ENCODE data around the gene IFFO2.
A peak's percentile ranks its signal among the peaks of the same experiment; 100 is the strongest.
"Not testable (repeated sequence)": the region's sequence is repeated elsewhere in the genome, so short reads cannot be mapped to it uniquely, and the experiment has no call there.

The IFFO2 gene

DNA sequence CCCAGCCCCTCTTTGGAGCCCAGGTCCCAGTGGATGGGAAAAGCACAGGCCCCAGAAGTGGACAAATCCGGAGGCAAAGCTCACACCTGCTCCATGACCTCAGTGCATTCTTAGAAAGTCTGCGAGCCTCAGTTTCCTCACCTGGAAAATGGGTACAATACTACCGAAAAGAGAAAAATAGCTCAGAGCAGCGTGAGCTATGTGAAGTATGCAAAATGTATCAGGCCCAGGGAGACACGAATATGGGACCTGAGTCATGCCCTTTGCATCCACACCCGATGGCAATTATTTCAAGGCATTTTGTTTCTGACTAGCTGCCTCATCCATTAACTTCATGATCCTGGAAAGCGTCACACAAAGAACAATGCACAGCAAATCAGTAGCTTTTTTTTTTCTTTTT lies 63.4 kb downstream of the IFFO2 start:
- no peak for DNase-seq (ENCODE audit: low read depth in 2 of 2)

DNA sequence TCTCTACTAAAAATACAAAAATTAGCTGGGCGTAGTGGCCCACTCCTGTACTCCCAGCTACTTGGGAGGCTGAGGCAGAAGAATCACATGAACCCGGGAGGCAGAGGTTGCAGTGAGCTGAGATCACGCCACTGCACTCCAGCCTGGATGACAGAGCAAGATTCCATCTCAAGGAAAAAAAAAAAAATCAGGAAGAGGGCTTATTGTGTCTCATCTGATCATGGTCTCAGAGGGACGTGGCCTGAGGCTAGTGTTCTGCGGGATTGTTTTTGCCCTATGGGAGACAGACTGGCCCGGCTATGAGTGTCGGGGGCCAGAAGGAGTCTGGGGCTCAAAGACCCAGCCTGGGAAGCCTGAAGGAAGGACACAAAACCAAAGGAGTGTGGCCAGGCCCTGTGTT lies 64.6 kb downstream of the IFFO2 start:
- not testable (repeated sequence) for DNase-seq (ENCODE audit: low read depth in 2 of 2)

DNA sequence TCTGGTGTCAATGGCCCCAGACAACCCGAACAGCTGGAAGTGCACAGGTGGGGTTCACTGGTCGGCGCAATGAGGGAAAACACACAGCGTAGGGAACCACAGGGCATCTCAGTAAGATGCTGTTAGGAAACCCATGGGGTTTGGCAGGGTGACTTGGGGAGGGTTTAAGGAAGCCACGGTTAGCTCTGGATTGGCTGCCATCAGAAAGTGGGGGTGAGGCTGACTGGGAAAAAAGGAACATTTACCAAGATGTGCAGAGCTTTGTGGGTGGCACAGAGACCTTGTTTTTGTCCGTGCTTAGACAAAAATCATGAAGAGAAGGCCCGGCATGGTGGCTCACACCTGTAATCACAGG lies 65.1 kb downstream of the IFFO2 start:
- DNase-seq (ENCODE audit: low read depth in 2 of 2) = no peak

DNA sequence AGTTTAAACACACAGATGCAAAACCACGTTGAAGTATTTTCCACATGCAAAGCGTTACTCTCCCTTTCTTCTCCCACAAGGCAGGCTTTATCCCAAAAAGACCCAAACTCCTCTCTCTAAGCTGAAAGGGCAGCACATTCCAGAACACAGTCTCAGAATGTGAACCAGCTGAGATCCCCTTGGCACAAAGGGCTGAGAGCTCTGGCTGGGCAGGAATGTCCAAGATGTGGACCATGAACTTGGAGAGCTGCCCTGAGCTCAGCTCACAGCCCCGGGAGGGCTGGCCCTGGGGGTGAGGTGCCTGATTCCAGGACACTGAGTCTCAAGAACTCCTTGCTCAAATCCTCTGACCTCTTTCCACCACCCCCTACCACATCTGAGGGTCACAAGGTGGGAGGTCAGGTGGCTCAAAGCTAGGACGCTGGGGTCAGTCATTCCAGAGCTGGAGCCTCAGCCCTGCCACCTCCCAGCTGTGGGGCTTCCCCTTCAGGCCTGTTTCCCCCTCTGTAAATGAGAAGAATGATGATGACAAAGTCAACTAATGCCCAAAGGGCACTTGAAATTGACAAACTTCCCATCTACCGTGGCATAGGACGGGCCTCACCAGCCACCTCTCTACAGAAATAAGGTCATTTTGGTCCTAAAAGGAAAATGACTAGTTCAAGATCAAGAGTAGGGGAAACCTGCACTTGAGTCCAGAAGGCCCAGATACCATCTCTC lies 65.6 kb downstream of the IFFO2 start:
- no peak for DNase-seq (ENCODE audit: low read depth in 2 of 2)

DNA sequence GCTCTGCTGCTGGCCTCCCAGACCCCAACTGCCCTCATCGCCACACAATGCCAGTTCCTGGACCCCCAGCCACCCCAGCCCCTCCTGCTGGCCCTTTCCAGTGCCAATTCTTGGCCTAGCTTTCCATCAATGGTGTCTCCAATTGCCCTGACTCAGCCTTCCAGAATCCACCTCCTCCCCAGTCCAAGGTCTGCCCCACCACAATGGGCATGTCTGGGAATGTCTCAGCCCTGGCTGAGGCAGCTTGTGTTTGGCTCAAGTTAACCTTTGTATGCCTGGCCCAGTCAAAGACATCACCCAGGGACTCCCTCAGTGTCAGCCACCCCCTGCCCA lies 70.5 kb downstream of the IFFO2 start:
- no peak for DNase-seq (ENCODE audit: low read depth in 2 of 2)

DNA sequence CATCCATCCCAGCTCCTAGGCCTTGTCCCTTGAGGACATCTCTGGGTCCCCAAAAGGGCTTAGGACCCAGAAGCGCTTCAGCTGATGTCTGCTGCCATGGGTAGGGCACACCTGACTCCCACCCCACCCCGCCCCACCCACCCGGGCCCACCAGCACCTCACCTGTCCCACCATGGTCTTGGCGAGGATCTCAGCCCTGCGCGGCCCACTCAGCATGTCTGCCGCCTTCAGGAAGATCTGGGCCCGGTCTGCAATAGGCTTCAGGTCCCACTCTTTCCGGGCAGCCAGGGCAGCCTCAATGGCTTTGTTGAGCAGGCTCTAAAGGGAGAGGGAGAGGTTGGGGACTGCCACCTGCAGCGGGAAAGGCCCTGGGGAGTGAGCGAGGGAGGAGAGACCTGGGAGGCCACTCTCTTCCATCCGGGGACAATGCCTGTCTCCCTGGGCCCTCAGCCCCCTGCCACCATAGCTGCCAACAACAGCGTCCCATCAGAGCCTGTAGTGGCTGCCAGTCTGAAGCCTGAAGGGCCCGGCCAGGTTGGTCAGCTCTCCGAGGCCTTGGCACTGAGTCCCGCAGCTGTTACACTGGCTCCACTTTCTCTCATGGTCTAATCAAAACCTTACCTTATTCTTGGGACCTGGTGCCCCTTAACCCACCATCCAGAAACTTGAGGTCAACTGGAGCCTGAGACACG lies 71.0 kb downstream of the IFFO2 start:
- no peak for DNase-seq (ENCODE audit: low read depth in 2 of 2)

DNA sequence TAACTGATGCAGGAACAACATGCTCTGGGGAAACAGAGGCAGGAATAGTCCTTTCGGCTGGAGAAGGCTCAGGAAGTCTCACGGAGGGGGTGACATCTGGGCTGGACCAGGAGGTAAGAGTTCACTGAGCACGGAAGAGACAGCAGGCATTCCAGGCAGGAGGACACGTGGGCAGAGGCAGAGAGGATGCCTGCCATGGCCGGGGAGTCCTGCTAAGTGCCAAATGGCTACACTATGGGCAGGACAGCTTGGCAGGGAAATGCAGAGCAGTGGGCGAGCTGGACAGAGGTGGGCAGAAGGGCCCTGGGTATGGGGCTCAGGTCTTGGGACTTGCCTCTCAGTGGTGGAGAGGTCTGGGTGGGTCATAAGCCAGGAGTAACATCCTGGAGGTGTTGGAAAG lies 71.7 kb downstream of the IFFO2 start:
- no peak for DNase-seq (ENCODE audit: low read depth in 2 of 2)

DNA sequence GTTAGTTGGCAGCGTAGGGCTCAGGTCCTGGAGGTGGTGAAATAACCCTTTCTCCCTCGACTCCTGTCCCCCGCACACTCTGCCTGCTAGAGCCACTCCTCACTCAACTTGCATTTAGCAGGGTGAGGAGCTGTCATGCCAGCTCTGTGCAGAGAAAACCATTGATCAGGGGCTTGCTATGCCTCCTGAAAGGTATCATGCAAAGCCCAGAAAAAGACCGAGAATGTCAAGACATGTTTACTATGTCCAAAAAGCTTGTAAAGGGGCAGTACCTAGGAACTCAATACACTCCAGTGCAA lies 72.1 kb downstream of the IFFO2 start:
- DNase-seq (ENCODE audit: low read depth in 2 of 2) = no peak

DNA sequence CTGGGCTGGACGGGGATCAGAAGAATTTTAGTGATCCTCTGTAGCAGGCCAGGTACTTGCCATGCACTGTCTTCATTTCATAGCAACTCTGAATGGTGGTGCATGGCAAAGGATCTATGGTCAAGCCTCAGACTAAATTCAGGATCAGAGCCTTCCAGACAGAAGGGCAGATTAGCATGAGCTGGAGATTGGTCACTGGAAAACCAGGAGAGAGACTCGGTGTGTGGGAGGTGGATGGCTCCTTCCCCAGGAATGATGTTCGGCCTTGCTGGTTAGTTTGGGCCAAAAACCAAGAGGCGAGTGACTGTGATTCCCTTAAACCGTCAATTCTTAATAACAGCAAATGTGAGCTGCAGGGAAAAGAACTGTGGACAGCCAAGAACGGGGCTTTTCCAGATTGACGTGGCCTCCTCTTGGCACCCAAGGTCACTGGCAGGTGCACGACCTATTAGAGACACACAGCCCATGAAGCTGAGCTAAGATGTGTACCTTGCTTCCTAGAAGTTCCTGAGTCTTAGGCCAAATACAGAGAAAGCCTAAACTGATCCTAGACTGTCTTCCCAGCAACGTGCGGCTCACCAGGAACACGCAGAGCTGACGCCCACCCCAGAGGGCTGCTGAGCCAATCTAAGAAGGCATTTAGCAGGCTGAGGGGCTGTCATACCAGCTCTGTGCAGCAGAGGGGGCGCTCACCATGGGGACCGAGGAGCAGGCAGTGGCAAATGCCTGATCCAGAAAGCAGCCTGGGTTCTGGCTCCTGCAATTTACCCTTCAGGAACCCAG lies 72.6 kb downstream of the IFFO2 start:
- peak; percentile 50 to 53 for DNase-seq (ENCODE audit: low read depth in 2 of 2)

DNA sequence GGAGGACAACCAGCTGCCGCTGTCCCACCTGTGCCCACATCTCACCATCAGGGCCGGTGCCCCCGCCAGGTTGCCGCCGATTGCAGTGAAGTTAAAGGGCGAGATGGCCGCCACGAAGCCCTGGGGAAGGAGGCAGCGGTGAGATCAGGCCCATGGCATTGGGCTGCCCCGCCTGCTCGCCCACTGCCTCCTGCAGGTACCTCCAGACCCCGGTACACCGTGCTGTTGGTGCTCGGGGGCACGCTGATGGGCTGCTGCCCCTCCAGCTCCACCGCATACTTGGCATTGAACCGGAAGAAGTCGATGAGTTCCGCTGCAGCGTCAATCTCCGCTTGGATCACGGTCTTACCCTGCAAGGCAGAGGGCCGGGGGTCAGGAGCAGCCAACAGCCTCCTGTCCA lies 73.4 kb downstream of the IFFO2 start:
- no peak for DNase-seq (ENCODE audit: low read depth in 2 of 2)

DNA sequence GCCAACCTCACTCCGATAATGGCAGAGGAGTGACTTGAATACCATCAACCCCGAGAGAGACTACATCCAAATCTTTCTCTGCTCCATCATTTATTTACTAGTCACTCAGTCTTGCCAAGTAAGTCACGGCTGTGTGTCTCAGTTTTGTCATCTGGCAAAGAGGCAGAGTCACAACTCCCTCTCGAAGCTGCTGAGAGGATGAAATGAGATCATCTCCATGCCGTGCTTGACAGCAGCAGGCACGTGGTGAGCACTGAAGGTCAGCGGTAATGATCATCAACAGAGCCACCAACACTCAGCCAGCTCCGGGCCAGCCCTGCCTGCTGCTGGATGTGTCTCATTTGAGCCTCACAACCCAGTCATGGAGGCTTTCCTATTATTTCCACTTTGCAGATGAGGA lies 74.0 kb downstream of the IFFO2 start:
- no peak for DNase-seq (ENCODE audit: low read depth in 2 of 2)

DNA sequence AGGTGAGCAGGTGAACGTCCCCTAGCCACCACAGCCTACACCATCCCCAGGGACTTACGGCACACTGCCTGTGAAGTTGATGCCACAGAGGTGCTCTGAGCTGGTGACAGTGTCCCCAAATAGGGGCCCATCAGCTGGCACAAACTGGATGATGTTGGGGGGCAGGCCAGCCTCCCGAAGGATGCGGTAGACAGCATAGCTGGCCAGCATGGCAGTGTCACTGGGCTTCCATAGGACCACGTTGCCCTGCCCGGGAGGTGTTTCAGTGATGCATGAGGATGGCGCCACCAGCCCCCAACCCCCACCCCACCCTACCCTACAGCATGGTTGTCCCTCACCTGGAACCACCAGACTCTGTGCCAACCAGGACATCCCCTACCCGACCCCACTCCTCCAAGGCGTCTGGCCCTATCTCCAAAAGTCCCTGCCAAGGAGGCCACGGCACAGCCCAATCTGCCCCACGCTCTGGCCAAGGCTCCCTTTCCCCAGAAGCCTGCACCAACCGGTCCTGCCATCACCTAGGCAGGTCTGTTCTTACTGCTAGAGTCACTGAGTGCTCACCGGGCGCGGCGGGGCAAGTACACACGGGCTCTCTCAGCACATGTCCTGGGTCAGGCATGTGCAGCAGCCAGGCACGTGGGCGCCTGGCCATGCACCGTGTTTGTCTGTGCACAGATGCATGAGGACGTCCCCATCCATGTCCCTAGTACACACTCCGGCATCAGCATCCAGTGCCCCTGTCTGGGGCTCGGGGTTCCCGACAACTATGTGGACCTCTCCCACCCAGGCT lies 74.6 kb downstream of the IFFO2 start:
- no peak for DNase-seq (ENCODE audit: low read depth in 2 of 2)

DNA sequence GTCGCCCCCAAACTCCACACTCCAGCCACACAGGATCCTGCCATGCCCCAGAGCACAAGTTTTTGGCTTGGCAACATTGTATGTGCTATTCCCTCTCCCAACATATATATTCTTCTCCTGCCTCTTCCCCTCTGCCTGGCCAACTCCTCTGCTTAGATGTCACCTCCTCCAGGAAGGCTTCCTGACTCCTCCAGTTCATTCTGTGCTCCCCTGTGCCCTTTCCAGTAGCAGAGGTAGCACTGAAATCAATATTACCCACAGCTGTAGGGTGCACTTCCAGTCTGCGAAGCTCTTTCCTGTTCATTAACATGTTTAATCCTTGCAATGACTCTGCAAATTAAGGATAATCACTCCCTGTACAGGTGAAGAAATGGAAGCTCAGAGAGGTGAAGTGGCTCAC lies 75.3 kb downstream of the IFFO2 start:
- no peak for DNase-seq (ENCODE audit: low read depth in 2 of 2)

DNA sequence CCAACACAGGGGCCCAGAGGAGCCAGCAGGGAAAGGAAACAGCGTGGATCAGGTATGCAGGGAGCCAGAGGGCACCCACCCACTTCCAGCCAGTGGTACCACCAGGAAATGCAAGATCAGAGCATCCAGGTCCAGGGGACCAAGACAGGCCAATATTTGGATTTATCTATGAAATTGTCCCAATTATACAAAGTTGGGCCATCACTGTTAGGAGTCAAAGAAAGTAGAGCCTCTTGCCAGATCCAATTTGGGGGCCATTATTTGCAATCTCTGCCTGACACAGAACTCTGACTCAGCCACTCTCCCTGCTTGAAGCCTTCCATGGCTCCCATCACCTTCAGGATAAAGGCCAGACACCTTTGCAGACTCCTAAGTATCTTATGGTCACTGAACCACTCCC lies 75.9 kb downstream of the IFFO2 start:
- no peak for DNase-seq (ENCODE audit: low read depth in 2 of 2)

DNA sequence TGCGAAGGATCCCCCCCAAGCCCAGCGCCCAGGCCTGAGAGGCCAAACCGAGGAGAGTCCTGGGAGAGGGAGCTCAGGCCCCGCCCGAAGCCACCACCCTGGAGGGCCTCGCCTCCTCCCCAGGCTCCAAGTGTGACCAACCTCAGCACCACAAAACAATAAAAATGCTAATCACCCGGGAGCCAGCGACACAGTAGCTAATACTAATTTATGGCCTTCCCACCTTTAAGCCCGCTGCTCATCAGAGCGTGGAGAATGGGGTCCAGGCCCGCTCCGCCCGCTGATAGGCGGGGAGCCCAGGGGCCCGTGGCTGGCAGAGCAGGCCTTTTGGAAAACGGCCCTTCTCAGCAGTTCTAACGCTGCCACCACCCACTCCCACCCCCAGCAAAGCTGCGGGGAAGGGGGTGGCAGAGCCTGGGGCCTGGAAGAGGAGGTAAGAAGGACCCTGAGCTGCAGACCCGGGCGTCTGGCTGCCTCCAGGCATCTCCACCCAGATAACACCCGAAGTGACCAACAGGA lies 76.6 kb downstream of the IFFO2 start:
- DNase-seq (ENCODE audit: low read depth in 2 of 2) = no peak

DNA sequence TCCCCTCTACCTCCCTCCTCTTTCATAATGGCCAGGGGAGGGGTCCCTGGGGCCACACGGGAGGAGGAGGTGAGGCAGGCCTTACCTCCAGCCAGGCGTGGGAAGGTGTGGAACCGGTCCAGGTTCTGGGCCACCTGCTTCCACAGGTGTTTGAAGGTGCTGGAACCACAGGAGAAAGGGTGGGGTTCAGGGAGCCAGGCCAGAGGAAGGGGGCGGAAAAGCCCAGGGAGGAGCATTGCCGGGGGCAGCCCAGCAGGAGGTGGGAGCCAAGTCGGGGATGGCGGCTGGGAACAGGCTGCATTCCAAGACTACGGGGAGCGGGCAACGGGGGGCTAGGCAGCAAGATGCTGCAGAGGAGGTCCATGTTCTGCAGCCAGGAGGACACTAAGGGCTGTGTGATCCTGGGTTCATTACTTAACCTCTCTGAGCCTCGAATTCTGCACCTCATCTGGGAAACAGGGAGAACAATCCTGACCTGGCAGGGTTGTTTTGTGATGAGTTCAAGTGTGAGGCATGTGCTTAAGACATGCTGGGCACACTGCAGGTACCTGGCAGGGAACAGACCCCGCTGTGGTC lies 77.2 kb downstream of the IFFO2 start:
- DNase-seq (ENCODE audit: low read depth in 2 of 2) = no peak

DNA sequence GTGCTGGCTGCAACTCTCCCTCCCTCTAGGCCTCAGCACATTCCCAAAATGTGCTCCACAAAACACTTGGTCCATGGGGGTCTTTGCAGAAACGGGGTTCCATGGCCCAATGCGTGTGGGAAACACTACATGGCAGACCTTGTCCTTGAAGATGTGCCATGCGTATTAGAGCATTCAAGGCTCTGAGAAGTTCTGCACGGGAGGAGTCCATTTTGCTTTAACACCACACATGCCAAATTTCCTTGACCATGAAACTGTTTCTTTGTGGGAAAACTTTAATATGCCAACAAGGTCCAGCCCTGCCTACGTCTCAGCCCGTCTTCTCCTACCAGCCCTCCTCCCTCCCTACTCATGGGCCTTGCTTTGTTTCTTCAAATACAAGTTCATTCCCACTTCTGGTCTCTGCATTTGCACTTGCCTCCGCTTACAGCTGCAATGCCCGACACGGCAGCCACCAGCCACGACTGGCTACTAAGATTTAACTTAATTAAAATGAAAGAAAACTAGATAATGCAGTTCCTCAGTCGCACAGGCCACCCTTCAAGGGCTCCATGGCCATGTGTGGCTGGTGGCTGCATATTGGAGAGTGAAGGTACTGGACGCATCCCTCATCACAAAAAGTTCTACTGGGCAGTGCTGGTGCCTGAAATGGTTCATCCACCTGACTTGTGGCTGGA lies 77.8 kb downstream of the IFFO2 start:
- no peak for DNase-seq (ENCODE audit: low read depth in 2 of 2)

DNA sequence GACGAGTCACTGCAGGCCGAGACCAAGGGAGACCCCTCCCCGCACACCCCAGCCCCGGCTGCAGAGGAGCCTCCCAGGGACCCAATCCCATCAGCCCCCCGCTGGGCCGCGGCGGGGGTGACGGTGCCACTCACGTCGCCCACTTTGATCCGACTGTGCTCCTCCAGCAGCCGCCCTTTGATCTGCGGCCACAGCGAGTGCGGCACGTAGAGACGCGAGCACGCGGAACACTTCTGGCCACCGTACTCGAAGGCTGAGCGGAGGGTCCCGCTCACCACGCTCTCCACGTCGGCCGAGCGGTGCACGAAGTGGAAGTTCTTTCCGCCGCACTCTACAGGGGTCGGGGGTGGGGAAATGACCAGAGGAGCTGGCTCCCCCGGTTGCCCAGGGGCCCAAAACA lies 79.2 kb downstream of the IFFO2 start:
- no peak for DNase-seq (ENCODE audit: low read depth in 2 of 2)

DNA sequence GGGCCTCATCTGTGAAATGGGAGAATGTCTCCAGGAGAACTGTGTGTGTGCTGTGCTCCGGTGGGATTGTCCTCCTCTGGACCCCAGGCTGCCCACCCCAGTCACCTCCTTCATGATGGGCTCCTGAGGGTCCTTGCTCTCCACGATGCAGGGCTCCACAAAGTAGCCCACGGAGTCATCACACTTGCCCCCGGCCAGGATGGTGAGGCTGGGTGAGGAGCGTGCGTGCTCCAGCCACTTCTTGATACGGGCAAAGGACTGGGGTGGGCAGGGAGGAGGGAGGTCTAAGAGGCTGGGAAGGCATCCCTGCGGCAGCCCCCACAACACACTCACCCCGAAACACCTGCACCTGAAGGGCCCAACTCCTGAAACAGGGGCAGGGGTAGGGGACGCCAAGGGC lies 80.3 kb downstream of the IFFO2 start:
- DNase-seq (ENCODE audit: low read depth in 2 of 2) = no peak

DNA sequence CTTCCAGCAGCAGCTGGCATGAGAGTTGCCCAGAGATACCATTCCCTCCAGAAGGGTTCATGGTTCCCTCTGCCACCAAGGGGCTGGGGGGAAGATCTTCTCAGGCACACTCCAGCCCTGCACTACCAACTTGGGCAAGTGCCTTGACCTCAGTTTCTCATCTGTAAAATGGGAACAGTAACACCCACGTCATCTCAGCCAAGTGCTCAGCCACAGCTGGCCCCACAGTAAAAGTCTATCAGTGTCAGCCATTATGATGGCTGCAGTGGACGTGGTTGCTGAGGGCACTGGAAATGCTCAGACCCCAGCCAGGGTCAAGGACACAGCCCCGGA lies 80.7 kb downstream of the IFFO2 start:
- DNase-seq (ENCODE audit: low read depth in 2 of 2) = no peak

DNA sequence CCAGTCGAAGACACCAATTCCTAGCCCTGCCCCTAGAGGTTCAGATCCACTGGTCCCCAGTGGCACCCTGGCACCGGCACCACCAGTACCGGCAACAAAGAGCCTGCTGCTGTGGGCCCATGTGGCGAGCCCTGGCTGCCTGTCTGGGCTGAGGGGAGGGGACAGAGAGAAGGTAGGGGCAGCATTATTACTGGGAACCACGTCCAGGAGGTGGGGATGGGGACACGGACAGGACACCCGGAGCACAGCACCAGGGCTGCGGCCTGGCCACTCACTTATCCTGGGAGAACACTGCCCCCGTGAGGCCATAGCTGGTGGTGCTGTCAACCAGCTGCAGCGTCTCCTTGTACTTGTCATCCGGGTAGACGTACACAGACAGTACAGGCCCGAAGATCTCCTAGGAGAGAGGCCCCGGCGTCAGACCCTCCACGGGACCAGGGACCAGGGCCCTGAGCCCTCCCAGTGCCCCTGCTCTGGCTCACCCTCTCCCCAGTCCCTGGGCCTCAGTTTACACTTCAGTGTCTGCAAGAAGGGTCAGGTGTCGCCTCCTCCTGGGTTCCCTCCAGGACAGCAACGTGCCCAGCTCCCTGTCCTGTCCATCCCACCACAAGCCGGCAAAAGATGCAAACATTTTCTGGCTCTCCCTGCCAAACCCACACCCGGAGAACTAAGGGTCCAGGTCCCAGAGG lies 81.2 kb downstream of the IFFO2 start:
- peak; percentile 53 to 57 for DNase-seq (ENCODE audit: low read depth in 2 of 2)
